Keratinocyte (primary cell): ENCODE measurements around the gene TMEM134. TPM values are rescaled to one million over a fixed set of nuclear protein-coding genes. Genes with fewer than 3 reads are reported as not detected.

Source experiments
- DNase-seq: peaks from one replicate; pipeline ENCODE4 v3.0.0-alpha.2; 2011; ENCODE audit warnings: low read depth, missing footprints, low spot score
- FAIRE-seq: peaks from 2 replicates; lab custom pipeline; 2011; peaks lifted over from hg19 to GRCh38; lab: Jason Lieb, UNC
- H2AFZ ChIP-seq: 2 replicates; pipeline ENCODE4 v1.6.0; 2012; ENCODE audit warnings: low read length, control low read depth, inconsistent platforms; ENCODE audit not compliant: control insufficient read depth
- H3K27ac ChIP-seq: 2 replicates; pipeline ENCODE4 v1.5.1; 2011; ENCODE audit warnings: low read length; ENCODE audit not compliant: control insufficient read depth, insufficient read depth
- H3K27me3 ChIP-seq: 3 replicates; pipeline ENCODE4 v1.6.0; 2011; ENCODE audit warnings: low read length; ENCODE audit not compliant: control insufficient read depth, insufficient read depth; ENCODE audit errors: extremely low read depth
- H3K36me3 ChIP-seq, 2 experiments: 2 replicates in 1 of 2; 3 replicates in 1 of 2; pipeline ENCODE4 v1.5.1; 2011; ENCODE audit warnings: low read length in 2 of 2, mild to moderate bottlenecking in 1 of 2; ENCODE audit not compliant: control insufficient read depth in 2 of 2, insufficient read depth in 2 of 2; ENCODE audit errors: extremely low read depth in 1 of 2
- H3K4me1 ChIP-seq: 3 replicates; pipeline ENCODE4 v1.5.1; 2011; ENCODE audit warnings: low read length; ENCODE audit not compliant: control insufficient read depth, insufficient read depth; ENCODE audit errors: extremely low read depth
- H3K4me2 ChIP-seq: 3 replicates; pipeline ENCODE4 v1.6.0; 2011; ENCODE audit warnings: low read depth, low read length; ENCODE audit not compliant: control insufficient read depth, insufficient read depth; ENCODE audit errors: extremely low read depth
- H3K4me3 ChIP-seq, 3 experiments: fragments of 200-600 bp in 1 of 3; sonication (generic) in 1 of 3; 2 replicates in 2 of 3; 3 replicates in 1 of 3; pipeline ENCODE4 v1.5.1; 2011 to 2016; ENCODE audit warnings: low read length in 3 of 3, mild to moderate bottlenecking in 3 of 3, control low read depth in 2 of 3, inconsistent platforms in 1 of 3, low read depth in 1 of 3, mixed read lengths in 1 of 3, mixed run types in 1 of 3, moderate library complexity in 1 of 3; ENCODE audit not compliant: control insufficient read depth in 2 of 3, insufficient read depth in 2 of 3; ENCODE audit errors: extremely low read depth in 1 of 3
- H3K79me2 ChIP-seq: 2 replicates; pipeline ENCODE4 v1.6.0; 2012; ENCODE audit warnings: low read length; ENCODE audit not compliant: control insufficient read depth, insufficient read depth
- H3K9ac ChIP-seq: 3 replicates; pipeline ENCODE4 v1.6.0; 2011; ENCODE audit warnings: low read length; ENCODE audit not compliant: control insufficient read depth, insufficient read depth; ENCODE audit errors: extremely low read depth
- H3K9me1 ChIP-seq: 3 replicates; pipeline ENCODE4 v1.6.0; 2011; ENCODE audit warnings: low read length; ENCODE audit not compliant: control insufficient read depth, insufficient read depth; ENCODE audit errors: extremely low read depth
- H3K9me3 ChIP-seq: 2 replicates; pipeline ENCODE4 v1.5.1; 2012; ENCODE audit warnings: low read depth, low read length; ENCODE audit not compliant: control insufficient read depth
- H4K20me1 ChIP-seq: 3 replicates; pipeline ENCODE4 v1.6.0; 2011; ENCODE audit warnings: low read length; ENCODE audit not compliant: control insufficient read depth, insufficient read depth; ENCODE audit errors: extremely low read depth
- CTCF ChIP-seq, 3 experiments: IDR thresholded peaks in 1 of 3; conservative IDR thresholded peaks in 1 of 3; optimal IDR thresholded peaks in 1 of 3; 2 replicates in 2 of 3; 3 replicates in 1 of 3; pipeline versions ENCODE3 to v1.5.1; 2011; ENCODE audit warnings: low read length in 3 of 3, mild to moderate bottlenecking in 3 of 3, moderate library complexity in 2 of 3, control low read depth in 1 of 3, inconsistent platforms in 1 of 3; ENCODE audit not compliant: insufficient read depth in 2 of 3; ENCODE audit errors: extremely low read depth in 1 of 3
- EZH2 ChIP-seq: IDR thresholded peaks from one replicate; pipeline ENCODE4 v1.6.1; 2012; ENCODE audit warnings: inconsistent platforms, mild to moderate bottlenecking, low read length, moderate library complexity
- dilution Hi-C: fragments of 300-500 bp; cut with MboI; formaldehyde crosslinking; loops from one replicate; pipeline ENCODE4 v1.7.0; 2020; ENCODE audit warnings: low sequenced_read_pairs; ENCODE audit not compliant: extremely low pct_ligation_motif_present
- polyA plus RNA-seq, 5 experiments: library from polyadenylated mRNA; depleted of rRNA in 3 of 5; stranded (reverse) in 3 of 5; stranded (forward) in 1 of 5; unstranded in 1 of 5; fragments of >200 nt; gene quantifications; 1 replicate in 1 of 5; 2 replicates in 3 of 5; 3 replicates in 1 of 5; pipeline versions ENCODE4 v1.2.1 to v1.2.3, GENCODE V29; 2011 to 2012; ENCODE audit warnings: missing spikeins in 2 of 5, low read depth in 1 of 5, low replicate concordance in 1 of 5

The TMEM134 gene
- polyA plus RNA-seq, 1 donor (not counting 4 experiments of a cell fraction or from before 2014, with no cell fraction given), result 24.7 TPM

DNA sequence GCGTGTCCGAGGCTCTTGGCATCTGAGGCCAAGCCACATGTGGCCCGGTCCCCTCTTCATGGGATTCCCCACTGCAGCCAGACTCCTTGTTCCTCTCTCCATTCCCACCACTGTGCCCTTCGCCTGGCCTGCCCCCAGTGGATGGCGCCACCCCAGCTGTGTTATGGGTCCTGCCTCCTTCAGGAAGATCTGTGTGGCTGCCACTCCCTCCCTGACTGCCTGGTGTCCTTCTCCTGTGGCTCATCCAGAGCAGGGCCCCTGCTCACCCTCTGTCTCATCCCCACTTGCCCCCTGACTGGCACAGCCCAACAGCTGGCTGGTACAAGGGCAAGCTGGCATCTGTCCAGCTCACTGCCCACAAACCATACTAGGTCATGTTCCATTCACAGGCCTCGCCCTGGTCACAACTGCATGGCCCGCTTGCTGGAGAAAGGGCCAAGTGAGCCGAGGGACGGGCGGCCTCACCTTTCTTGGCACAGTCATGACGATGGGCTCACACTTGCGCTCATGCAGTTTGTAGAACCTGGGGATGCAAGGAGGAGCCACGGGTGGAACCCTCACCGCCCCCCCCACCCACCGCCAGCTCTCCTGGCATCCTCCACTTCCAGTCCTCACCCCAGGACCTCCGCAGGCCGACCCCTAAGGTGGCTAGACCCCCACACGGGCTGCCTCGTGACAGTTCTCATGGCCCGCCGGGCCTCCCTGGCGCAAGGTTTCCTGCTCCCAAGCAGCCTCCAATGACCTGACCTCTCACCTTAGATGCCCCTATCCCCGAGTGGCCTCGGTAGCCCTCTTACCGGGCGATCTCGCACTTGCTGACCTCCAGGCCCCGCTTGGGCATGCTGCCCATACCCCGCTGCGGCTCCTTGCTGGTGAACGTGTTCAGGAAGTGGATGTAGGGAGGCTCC, 29.5 kb downstream of the TMEM134 start:
- FAIRE-seq (no peak), DNase-seq (no peak)
- no peak overlapping the region for H3K4me3 ChIP-seq
- H3K9me1 ChIP-seq, result no peaks in the 10 kb centered on the region
- no peak overlapping the region for H3K9ac ChIP-seq
- TF ChIP-seq CTCF (optimal IDR thresholded peaks at IDR 0.05 in 1 of 3, IDR thresholded peaks at IDR 0.05 in 1 of 3, conservative IDR thresholded peaks at IDR 0.05 in 1 of 3; ENCODE audit: extremely low read depth in 1 of 3, insufficient read depth in 2 of 3, low read length in 3 of 3), result peak; percentile 40 to 71 (median 54)
- TF ChIP-seq EZH2, result no peak
- peaks cover 6% of the 10 kb centered on the region for H3K4me1 ChIP-seq
- dilution Hi-C loops, result no loop called here
- peaks cover under 1 to 17% of the 10 kb centered on the region in 2 experiments for H3K36me3 ChIP-seq
- no peak overlapping the region for H3K27ac ChIP-seq
- no peaks in the 10 kb centered on the region for H3K27me3 ChIP-seq
- H4K20me1 ChIP-seq, result peaks cover 5% of the 10 kb centered on the region
- H3K4me2 ChIP-seq, result no peak overlapping the region
- H3K9me3 ChIP-seq, result no peaks in the 10 kb centered on the region
- H2AFZ ChIP-seq, result no peak overlapping the region
- peaks cover 15% of the 10 kb centered on the region for H3K79me2 ChIP-seq

- no peak overlapping the region for H3K27ac ChIP-seq
- no peak overlapping the region for H3K4me3 ChIP-seq
- H3K4me2 ChIP-seq, result no peak overlapping the region
- H3K9me3 ChIP-seq, result no peaks in the 10 kb centered on the region
- no peak overlapping the region for H3K9ac ChIP-seq
- dilution Hi-C loops, result no loop called here
- no peaks in the 10 kb centered on the region for H3K27me3 ChIP-seq
- TF ChIP-seq CTCF (optimal IDR thresholded peaks at IDR 0.05 in 1 of 3, IDR thresholded peaks at IDR 0.05 in 1 of 3, conservative IDR thresholded peaks at IDR 0.05 in 1 of 3; ENCODE audit: extremely low read depth in 1 of 3, insufficient read depth in 2 of 3, low read length in 3 of 3), result no peak
- TF ChIP-seq EZH2, result no peak
- H3K9me1 ChIP-seq, result no peaks in the 10 kb centered on the region
- H3K4me1 ChIP-seq, result peaks cover 6% of the 10 kb centered on the region
- H3K79me2 ChIP-seq, result peaks cover 15% of the 10 kb centered on the region
- peaks cover 12 to 29% of the 10 kb centered on the region in 2 experiments for H3K36me3 ChIP-seq
- DNase-seq (no peak), FAIRE-seq (no peak)
- H4K20me1 ChIP-seq, result peaks cover 5% of the 10 kb centered on the region
- no peak overlapping the region for H2AFZ ChIP-seq
These were observed 30.7 kb downstream of the TMEM134 start for GRCh38 chr11:67438158-67438902.
